Measurements from ENCODE around the gene ARHGEF10L.

ARHGEF10L gene

DNA sequence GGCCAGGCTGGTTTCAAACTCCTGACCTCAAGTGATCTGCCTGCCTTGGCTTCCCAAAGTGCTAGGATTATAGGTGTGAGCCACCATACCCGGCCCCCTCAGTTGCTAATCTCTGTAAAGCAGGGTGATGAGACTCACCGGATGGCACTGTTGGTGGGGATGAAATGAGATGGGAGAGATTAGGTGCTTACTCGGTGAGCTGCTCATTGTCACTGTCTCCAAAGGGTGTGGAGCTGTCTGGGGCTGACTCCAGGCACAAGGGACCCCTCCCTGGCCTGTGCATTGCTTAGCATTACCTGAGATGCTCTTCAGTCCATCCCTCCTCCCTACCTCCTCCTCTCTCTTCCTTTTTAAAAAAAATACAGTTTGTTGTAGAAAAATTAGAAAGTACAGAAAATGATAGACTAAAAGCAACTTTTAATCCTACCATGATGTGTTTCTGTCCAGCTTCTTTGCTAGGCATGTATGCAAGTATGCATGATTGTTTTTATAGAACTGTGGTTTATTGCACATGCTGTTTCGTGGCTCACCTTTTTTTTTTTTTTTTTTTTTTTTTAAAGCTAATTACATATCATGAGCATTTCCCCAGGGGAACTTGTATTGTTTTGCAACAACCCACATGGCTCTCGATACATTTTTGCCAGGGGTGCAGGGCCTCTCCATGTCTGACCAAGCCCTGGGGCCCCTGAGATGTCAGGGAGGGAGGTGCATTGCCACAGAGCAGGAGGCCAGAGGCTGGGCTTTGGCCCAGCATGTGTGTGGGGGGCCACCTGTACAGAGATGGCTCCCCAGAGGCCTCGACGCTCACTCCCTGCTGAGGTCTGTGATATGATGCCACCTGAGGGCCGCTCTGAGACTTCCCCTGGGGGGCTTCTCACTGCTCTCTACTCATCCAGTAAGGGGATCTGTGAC is 55.4 kb downstream of the ARHGEF10L start:
- DNase-seq, result no peak

DNA sequence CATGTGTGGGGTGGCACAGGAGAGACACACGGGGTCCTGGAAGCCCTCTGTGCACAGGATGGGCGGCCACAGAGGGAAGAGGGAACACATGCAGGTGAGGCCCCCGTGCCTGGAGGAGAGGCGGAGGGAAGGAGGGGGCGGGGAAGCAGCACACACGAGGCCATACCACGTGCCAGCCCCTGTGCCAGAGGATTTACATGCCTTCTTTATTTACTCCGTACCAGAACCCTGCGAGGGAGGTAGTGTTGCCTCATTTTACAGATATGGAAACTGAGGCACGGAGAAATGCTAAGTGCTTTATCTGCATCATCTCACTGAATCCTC is 56.1 kb downstream of the ARHGEF10L start:
- DNase-seq, result no peak

DNA sequence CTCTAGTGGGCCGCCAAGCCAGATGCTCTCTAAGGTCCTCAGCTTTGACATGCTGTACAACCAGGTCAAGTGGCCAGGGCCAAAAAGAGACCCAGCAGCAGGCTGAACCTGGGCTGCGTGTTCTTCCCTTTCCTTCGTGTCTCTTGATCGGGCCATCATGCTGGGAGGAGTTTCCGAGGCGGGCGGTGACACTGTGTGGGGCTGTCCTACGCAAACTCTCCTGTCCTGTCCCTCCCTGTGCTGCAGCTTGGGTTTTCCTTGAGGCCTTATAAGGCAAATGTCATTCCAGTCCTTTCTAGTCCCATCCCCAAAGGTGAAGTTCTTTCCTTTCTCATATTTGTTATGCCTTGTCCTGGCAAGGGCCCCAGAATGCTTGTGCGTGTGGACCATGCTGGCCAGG is 56.7 kb downstream of the ARHGEF10L start:
- DNase-seq, result no peak

DNA sequence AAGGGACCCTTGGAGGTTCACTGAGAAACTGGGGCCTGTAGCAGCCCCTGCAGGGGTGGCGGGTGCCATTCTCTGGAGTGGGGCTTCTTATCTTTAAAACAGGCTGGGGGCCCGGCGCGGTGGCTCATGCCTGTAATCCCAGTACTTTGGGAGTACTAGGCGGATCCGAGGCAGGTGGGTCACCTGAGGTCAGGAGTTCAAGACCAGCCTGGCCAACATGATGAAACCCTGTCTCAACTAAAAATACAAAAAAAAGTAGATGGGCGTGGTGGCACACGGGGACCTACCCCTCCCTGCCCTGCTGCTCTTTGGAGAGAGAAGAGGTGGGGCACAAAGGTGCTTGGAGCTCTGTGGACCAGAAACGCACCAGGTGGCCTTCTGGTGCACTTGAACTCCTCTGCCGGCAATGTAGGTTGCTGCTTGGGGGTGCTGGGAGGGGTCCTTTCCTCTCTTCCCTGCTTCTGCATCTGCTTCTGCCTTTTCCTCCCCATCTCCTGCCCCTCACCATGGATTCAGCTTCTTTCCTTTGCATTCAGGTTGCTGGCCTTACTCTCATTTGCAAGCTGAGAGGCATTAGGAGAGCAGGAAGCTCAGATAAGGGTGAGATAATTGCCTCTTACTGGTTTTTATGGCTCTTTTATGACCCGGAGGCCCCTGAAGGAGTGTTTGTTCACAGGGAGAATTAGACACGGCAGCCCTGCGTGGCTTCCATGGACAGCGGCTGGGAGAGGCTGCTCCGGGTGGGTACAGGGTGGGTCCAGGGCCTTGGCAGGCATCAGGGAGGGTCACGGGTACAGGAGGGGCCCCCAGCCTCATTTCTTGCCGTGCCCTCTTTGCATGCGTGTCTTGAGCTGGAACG is 57.4 kb downstream of the ARHGEF10L start:
- DNase-seq, result no peak

DNA sequence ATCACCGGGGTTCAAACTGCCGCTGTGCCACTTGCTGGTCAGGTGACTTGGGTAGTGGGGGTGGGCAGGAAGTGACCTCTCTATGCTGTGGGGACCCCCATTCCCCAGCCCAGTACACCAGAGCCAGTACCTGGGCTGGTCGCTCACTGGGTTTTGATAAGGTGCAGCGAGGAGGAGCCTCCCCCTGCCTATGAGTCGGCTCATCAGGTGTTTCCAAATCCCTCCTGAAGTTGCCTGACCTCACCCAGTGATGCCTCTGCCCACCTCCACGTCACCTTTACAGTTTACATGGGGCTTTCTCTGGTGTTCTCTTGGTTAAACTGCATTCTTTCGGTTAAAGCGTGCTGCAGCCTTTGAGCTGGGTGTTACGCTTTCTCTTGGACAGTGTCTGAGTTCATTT is 58.2 kb downstream of the ARHGEF10L start:
- no peak for DNase-seq

DNA sequence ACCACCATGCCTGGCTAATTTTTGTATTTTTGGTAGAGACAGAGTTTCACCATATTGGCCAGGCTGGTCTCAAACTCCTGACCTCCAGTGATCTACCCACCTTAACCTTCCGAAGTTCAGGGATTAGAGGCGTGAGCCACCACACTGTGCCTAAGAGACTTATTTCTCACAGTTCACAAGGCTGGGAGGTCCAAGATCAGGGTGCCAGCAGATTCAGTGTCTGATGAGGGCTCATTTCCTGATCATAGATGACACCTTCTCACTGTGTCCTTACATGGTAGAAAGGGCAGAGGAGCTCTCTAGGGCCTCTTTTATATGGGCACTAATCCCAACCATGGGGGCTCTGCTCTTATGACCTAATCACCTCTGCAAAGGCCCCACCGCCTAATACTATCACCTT is 58.8 kb downstream of the ARHGEF10L start:
- no peak for DNase-seq

DNA sequence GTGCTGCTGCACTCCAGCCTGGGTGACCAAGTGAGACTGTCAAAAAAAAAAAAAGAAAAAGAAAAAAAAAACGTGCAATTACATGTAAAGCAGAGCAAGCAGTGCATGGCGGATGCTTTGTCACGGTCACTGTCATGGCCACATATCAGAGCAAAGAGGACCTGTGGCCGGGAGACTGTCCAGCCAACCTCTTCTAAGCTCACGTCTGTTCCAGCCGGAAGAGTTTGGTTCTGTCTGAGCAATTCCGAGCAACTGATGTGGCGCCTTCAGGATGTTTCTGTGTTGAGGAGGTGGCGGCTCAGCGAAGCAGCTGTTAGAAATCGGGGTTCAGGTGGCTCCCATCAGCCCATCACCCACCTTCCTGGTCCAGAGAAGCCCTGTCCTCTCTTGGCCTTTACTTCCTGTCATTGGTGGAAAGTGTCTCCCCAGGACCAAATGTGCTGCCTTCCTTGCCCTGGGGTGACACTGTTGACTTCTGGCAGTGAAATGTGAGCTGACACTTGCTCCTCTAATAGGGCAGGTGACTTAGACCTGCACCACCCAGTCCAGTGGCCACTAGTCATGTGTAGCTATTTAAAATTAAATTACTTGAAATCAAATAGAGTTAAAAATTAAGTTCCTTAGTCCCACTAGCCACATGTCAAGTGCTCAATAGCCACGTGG is 59.9 kb downstream of the ARHGEF10L start:
- no peak for DNase-seq

DNA sequence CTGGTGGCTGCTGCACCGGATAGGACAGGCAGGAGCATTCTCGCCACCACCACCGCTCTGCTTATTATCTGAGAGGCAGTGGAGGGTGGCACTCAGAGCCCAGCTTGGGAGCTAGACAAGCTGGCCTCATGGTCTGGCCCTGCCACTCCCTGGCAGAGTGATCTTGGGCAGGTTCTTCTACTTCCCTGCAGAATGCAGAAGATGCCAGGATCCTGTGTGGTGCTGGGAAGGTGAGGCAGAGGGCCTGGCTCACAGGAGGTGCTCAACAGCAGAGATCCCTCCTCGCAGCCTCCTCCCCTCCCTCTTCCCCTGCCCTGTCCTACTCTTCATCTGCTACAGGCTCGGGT is 60.4 kb downstream of the ARHGEF10L start:
- DNase-seq, result no peak

DNA sequence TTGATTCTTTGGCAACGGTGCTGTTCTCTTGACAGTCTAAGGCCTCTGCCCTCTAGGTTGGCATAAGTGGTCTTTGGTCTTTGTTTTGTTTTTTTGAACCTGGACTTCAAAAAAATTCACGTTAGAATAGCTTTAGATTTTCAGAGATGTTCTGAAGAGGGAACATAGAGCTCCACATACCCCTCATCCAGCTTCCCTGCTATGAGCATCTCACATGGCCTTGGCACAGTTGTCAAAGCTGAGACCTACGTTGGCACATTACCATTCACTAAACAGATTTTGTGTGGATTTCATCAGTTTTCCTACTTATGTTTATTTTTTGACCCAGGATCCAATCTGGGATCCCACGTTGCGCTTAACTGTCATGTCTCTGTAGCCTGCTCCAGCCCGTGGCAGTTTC is 60.8 kb downstream of the ARHGEF10L start:
- no peak for DNase-seq

DNA sequence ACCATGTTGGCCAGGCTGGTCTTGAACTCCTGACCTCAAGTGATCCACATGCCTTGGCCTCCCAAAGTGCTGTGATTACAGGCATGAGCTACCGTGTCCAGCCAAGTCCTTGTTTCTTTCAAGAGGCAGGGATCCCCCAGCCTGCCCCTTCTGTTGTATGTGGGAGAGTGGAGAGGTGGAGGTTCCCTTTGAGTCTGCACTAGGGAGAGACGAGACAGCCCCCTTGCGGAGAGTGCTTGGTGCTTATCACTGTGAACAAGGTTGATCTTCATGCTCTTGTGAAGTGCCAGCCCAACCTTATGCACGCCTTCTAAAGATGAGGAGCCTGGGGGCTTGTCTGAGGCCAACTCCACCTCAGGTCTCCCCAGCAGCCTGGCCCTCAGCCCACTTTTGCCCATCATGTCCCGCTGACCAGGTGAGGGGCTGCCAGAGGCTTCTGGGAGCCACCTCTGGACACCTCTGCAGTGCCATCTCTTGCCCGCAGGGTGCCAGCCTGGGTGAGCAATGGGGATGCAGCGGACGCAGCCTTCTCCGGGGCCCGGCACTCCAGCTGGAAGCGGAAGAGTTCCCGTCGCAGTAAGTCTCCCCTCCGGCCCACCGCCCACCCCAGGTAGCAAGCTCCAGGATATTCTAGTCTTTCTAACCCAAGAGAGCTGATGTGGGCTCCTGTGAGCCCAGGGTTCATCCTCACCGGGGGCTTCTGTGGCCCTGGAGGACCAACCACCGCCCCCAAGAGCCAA is 62.3 kb downstream of the ARHGEF10L start:
- DNase-seq, result no peak

DNA sequence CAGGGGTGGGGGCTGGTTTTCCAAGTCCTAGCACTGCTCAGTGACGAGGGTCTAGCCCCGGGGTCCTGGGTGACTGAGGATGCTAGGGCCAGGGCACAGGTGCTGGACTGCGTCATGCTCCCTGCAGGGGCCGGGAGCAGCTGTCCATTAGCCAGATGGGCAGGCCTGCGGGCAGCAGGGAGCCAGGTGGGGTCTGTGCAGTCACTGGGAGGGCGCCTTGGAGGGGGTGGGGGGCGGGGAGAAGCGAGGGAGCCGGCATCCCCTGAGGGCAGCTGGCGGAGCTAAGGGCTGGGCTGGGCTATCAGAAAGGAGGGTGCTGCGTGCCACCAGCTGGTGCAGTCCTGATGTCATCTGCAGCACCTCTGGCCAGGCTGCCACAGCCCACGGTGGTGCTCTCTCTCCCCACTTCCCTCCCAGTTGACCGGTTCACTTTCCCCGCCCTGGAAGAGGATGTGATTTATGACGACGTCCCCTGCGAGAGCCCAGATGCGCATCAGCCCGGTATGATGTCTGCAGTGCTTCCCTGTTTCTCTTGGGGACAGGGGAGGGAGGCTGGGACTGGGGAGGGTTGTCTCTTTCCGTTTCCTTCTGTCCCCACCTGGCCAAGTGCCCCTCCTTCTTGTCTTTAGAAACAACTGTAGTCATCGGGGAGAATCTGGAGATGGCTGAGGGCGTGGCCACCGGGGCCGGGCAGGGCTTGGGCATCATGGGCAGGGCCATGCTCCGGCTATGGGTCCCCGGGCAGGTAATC is 63.8 kb downstream of the ARHGEF10L start:
- DNase-seq, result no peak

DNA sequence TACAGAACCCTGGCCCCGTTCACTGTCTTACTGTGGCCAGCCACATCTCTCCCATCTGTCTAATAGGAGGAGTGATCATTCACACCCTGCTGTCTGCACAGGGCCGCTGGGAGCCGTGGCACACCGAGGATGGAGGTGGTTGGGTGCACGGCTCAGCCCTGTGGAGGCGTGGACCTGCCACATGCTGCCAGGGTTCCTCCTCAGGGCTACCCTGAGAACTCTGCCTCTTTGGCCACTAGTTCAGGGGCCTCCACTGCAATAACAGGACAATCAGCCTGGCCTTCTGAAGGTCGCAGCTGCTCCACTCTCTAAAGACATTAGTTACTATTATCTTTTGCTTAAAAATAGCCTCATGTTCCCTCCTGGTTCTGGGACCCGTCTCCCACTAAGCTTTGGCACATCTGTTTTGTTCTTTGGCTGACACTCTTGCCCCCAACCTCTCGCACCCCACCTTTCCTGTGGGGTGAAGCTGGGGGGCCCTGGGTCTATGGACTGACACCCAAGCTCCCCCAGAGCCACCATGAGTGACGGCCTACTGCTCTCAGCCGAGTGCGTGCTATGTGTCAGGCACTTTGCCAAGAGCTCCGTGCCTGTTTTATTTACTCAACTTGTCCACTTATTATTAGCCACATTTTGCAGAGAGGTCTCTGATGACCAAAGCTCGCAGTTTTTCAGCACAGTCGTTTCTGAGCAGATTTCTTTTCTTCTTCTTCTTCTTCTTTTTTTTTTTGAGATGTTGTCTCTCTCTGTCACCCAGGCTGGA is 66.3 kb downstream of the ARHGEF10L start:
- DNase-seq, result no peak

DNA sequence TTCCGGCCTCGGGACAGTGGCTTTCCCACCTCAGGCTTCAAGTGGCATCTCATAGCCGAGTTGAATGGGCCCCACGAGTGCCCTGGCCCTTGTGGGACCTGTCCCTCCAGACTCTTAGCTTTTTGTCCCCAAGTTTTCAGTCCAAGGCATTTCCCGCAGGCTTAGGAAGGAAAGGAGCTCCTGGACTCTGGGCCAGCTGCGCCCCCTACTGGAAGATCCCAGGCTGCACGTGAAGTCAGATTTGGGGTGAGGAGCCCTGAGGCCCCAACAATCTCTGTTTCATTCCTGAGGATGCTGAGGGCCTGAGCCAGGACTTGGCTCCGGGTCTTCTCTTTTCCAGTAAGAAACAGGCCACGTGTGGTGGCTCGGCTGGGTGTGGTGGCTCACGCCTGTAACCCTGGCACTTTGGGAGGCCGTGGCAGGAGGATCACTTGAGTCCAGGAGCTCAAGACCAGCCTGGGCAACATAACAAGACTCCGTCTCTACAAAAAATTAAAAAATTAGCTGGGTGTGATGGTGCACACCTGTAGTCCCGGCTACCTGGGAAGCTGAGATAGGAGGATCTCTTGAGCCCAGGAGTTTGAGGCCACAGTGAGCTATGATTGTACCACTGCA is 67.4 kb downstream of the ARHGEF10L start:
- no peak for DNase-seq

DNA sequence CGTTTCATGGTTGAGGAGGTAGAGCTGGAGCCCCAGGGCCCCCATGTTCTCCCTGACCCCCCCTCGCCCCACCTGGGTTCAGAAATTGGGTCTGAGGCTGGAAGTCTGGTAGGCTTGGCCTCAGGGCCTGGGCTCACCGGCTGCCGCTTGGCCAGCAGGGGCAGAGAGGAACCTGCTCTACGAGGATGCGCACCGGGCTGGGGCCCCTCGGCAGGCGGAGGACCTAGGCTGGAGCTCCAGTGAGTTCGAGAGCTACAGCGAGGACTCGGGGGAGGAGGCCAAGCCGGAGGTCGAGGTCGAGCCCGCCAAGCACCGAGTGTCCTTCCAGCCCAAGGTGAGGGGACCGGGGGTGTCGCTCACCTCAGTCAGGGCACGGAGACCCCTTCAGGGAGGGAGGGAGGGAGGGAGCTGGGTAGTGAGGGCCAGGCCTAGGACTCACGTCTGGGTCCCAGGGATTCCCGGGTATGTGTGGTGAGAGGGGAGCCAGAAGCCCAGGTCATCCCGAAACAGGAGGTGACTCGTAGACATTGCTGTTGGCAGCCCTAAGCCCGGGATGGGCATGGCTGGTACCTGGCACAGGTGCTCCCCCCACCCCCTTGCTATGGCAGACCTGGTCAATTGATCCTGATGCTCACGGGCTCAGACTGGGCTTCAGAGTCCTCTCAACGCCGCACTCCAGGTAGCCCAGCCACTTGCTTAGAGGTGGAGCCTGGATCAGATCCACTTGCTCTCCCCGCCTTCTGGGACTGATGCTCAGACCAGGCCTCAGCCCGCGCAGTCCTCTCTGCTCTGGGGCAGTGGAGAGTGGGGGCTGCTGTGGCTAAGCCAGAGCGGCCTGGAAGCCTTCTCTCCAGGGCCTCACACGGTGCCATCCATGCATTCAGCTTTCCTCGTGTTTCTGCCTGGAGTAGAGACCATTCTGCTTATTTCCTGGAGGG is 68.4 kb downstream of the ARHGEF10L start:
- no peak for DNase-seq

DNA sequence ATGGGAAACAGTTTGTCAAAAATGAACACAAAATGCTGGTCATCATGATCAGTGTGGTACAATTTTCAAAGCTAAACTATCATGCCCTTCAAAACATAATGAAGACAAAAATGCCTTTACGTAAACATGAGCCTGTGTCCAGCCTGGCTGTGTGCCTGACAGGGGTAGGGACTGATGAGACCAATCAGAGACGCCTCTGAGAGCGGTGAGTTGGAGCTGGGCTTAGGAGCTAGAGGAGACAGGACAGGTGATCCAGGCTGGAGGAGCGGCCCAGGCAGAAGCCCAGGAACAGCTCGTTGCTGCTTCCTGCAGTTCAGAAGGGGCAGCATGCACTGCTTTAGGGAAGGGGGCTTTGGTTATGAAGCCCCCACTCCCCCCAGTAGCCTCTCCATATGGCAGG is 70.0 kb downstream of the ARHGEF10L start:
- no peak for DNase-seq

DNA sequence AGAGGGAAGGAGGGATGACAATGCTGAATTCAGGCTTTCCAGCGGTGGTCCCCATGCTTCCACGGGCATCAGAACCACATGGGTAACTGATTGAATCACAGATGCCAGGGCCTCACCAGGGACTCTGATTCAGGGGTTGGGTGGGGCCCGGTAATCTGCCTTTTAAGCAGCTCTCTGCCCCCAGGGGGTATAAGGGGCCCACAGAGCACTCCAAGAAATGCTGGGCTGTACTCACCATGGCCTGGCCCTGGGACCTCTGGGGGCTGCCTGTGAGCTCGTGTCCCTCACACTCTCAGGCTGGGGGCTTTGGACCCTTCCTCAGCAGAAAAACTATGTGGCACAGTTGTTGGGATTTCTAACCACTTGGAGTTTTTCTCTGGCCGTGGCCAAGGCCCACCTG is 70.6 kb downstream of the ARHGEF10L start:
- no peak for DNase-seq

DNA sequence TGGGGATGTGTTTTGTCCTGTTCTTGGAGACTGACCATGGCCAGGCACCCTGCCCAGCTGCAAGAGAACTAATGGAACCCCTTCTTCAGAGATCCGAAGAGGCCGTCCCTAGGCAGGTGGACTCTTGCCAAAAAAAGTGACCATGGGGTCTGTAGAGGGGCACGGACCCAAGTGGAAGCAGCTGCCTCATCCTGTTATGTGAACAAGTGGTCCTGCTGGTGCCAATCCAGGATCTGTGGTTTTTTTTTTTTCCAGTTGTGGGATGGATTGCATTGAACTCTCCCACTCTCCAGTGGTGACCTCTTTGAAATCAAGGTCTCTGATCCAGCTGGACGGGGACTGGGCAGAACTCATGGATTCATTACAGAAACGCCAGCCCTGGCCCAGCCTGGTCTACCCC is 71.2 kb downstream of the ARHGEF10L start:
- no peak for DNase-seq

DNA sequence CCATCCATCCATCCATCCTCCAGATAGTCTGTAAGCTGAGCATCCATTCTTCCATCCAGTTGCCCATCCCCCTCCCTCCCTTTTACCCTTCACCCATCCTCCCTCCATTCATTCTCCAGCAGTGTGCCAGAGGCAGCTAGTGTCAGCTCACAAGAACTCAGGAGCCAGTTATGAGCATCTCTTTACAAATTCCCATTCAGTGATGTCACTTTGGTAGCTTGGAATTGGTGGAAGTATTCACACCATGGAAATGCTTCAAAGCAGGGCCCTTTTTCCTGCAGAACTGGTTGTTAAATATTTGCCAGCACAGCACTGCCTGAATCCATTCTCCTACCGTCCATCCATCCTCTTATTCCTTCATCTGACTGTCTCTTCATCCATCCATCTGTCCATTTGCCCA is 72.5 kb downstream of the ARHGEF10L start:
- no peak for DNase-seq

DNA sequence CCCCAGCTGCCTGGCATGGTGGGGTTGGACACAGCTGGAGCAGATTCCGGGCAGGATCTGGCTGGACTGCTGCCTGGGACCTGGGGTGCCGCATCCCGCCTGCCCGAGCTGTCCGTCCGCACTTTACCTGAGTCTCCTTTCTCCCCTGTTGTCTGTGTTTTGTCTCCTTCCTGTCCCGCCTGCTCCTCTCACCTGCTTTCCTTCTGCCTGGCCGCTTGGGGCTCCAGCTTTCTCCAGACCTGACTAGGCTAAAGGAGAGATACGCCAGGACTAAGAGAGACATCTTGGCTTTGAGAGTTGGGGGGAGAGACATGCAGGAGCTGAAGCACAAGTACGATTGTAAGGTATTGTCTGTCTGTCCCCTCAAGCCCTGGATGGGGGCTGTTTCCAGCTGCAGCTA is 73.3 kb downstream of the ARHGEF10L start:
- no peak for DNase-seq

DNA sequence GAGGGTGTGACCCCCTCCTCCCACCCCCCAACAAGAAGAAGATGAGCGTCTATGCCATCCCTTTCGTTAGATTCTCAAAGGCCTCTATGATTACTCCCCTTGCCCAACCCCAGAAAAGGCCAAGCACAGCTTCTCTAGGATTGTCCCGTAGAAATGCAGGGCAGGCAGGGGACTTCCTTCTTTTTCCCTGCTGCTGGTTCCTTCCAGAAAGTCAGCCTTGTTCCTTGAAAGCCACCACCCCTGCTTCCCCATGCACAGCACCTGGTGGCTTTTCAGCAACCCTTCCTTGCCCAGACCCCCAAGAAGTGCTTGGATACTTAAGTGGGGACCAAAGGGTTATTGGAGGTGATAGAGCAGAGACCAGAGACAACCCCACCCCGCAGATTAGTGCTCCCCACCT is 75.1 kb downstream of the ARHGEF10L start:
- no peak for DNase-seq

Measured in activated naive CD4-positive, alpha-beta T cell treated with anti-CD3 and anti-CD28 coated beads, Interleukin-2, amount 50 U/mL, for 16 hours (primary cell).